GM10266 (cell line): ENCODE results near the gene SEC61B.
A peak's percentile ranks its signal among the peaks of the same experiment; 100 is the strongest.

Experiments used
- DNase-seq: peaks from one replicate; pipeline ENCODE4 v3.0.0; 2012; ENCODE audit errors: extremely low spot score
- CTCF ChIP-seq: IDR thresholded peaks from 2 replicates; pipeline ENCODE4 v1.5.1; 2012; ENCODE audit warnings: mild to moderate bottlenecking, low read depth; ENCODE audit not compliant: control insufficient read depth, insufficient read depth; ENCODE audit errors: missing control alignments

SEC61B gene

GRCh38 chr9:99253772-99254431, 31.8 kb downstream of the SEC61B start:
- DNase-seq, result peak; percentile 77
- peak; percentile 9 for TF ChIP-seq CTCF

- no peak for TF ChIP-seq CTCF
- no peak for DNase-seq
These were observed 33.6 kb downstream of the SEC61B start for GRCh38 chr9:99255651-99256050.

- TF ChIP-seq CTCF, result no peak
- DNase-seq, result no peak
These were observed 35.8 kb downstream of the SEC61B start for GRCh38 chr9:99257723-99258389.

GRCh38 chr9:99259231-99259918, 37.3 kb downstream of the SEC61B start:
- TF ChIP-seq CTCF, result no peak
- DNase-seq, result no peak

GRCh38 chr9:99261923-99262322, 39.8 kb downstream of the SEC61B start:
- TF ChIP-seq CTCF, result no peak
- no peak for DNase-seq

GRCh38 chr9:99262949-99263418, 40.9 kb downstream of the SEC61B start:
- DNase-seq, result no peak
- TF ChIP-seq CTCF, result no peak

GRCh38 chr9:99264070-99264680, 42.1 kb downstream of the SEC61B start:
- no peak for DNase-seq
- TF ChIP-seq CTCF, result peak; percentile 14
